AG04449 (cell line): ENCODE measurements around the gene PRSS21.

Experiments
- CTCF ChIA-PET: fragments of 350-600 bp; formaldehyde crosslinking; extraction: SDS; loops from one replicate; lab custom pipeline; 2021; ENCODE audit warnings: antibody characterized with exemption; lab: Yijun Ruan, JAX
- POLR2A ChIA-PET: fragments of 400-600, 350-600 bp; formaldehyde crosslinking; extraction: SDS; loops from one replicate; lab custom pipeline; 2020; ENCODE audit warnings: antibody characterized with exemption, inconsistent platforms; lab: Yijun Ruan, JAX
- DNase-seq: peaks from one replicate; pipeline ENCODE4 v3.0.0-alpha.2; 2010; ENCODE audit warnings: low read depth, low spot score
- H3K4me3 ChIP-seq: 2 replicates; pipeline ENCODE4 v1.5.1; 2011; ENCODE audit warnings: low read depth, mild to moderate bottlenecking, control low read depth, low read length
- CTCF ChIP-seq: IDR thresholded peaks from one replicate; pipeline ENCODE4 v1.5.1; 2011; ENCODE audit warnings: mild to moderate bottlenecking, moderate library complexity, low read length, control low read depth, inconsistent platforms; ENCODE audit not compliant: insufficient read depth; ENCODE audit errors: missing control alignments

Gene PRSS21

GRCh38 chr16:2775765-2776499 lies 41.1 kb upstream of the PRSS21 start:
- H3K4me3 ChIP-seq = peak overlapping the region; percentile 87
- ChIA-PET POLR2A (interaction anchor here (1.1 to 3.3 kb wide), 3 partner anchors 23 to 93 kb away, joined by 3 to 12 read pairs (median 12); partner anchors contain the start of genes KCTD5 and SRRM2), CTCF (interaction anchor here (1.1 to 1.4 kb wide), 4 partner anchors 23 to 95 kb away, joined by 3 to 8 read pairs (median 4); partner anchors contain the start of gene SRRM2)
- no peak for DNase-seq
- TF ChIP-seq CTCF = no peak

DNA sequence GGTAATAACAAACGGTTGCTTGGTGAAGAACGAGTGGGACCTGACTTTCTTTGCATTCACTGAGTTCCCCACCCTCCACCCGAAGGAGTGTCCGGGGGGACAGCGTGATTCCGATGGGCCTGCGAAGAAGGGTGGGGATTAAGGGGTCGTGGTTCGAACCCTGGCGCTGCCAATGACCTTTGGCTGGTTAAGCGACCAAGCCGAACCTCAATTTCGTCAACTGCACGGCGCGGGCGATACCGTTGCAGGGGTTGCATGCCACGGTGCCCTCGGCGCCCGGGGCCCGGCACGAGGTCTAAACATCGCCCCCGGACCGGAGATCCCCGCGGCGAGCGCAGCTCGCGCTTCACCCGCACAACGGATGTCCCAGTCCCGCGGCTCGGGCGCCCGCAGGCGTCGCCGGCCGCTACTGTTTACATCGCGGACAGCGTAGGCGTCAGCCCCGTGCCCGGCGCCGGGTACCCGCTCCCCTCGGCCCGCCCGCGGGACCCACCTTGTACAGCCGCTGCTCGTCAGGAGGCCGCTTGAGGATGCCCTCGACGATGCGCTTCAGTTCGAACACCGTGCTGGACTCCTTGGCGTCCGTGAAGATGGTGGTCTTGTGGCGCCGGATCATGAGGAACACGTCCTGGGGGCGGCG lies 40.4 kb upstream of the PRSS21 start:
- ChIA-PET POLR2A (interaction anchor here (0.7 to 3.3 kb wide), 4 partner anchors 23 to 94 kb away, joined by 3 to 12 read pairs (median 8); partner anchors contain the start of genes KCTD5 and SRRM2), CTCF (interaction anchor here (1.1 to 1.4 kb wide), 4 partner anchors 24 to 94 kb away, joined by 3 to 8 read pairs (median 4); partner anchors contain the start of gene SRRM2)
- H3K4me3 ChIP-seq = peak overlapping the region; percentile 87
- TF ChIP-seq CTCF = no peak
- no peak for DNase-seq

- peak within 1 kb of the TSS; percentile 96 for H3K4me3 ChIP-seq
- CTCF ChIA-PET = interaction anchor here (0.7 to 2.1 kb wide), 5 partner anchors 45 to 287 kb away, joined by 3 to 10 read pairs (median 3); no protein-coding TSS in a partner anchor
- no peak for TF ChIP-seq CTCF
- no peak for DNase-seq
- POLR2A ChIA-PET = interaction anchor here (0.6 to 3.3 kb wide), 5 partner anchors 24 to 133 kb away, joined by 3 to 12 read pairs (median 6); partner anchors contain the start of gene SRRM2
Measured at GRCh38 chr16:2777231-2777902, 39.7 kb upstream of the PRSS21 start, which contains the start of gene ELOB. TSS of gene ELOB (minus strand) at chr16:2777280. CDS start at chr16:2777239, 41 bp downstream.

GRCh38 chr16:2777903-2778629 lies 39.0 kb upstream of the PRSS21 start:
- DNase-seq = no peak
- POLR2A ChIA-PET = interaction anchor here (0.6 to 3.3 kb wide), 3 partner anchors 25 to 132 kb away, joined by 4 to 12 read pairs (median 6); partner anchors contain the start of gene SRRM2
- CTCF ChIA-PET = interaction anchor here (0.6 to 2.1 kb wide), 7 partner anchors 44 to 286 kb away, joined by 3 to 10 read pairs (median 3); no protein-coding TSS in a partner anchor
- no peak for TF ChIP-seq CTCF
- H3K4me3 ChIP-seq = peak overlapping the region; percentile 96

- no peak for TF ChIP-seq CTCF
- ChIA-PET CTCF (interaction anchor here (0.6 to 2.1 kb wide), 5 partner anchors 75 to 142 kb away, joined by 3 to 10 read pairs (median 4); no protein-coding TSS in a partner anchor), POLR2A (interaction anchor here (3.3 kb wide), 1 partner anchor 89 kb away, joined by 12 read pairs; no protein-coding TSS in a partner anchor)
Measured at GRCh38 chr16:2778630-2778958, 38.4 kb upstream of the PRSS21 start.

More at GRCh38 chr16:2778630-2778958, 38.4 kb upstream of the PRSS21 start:
- no peak for DNase-seq
- peak overlapping the region; percentile 96 for H3K4me3 ChIP-seq
